Suprapubic skin (tissue), 4 donors: Measurements from ENCODE around the gene CSTPP1. TPM values are rescaled to one million over a fixed set of nuclear protein-coding genes. Genes with fewer than 3 reads are reported as not detected.

ENCODE experiments used
- DNase-seq, 2 donors: peaks; one replicate each; pipeline ENCODE4 v3.0.0-alpha.2; 2019; ENCODE audit warnings: low spot score in 2 of 2
- H3K27ac ChIP-seq: fragments of 200-600 bp; sonication (generic); one replicate; pipeline ENCODE4 v1.5.1; 2019
- H3K27me3 ChIP-seq: fragments of 200-600 bp; sonication (generic); one replicate; pipeline ENCODE4 v1.5.1; 2019
- H3K36me3 ChIP-seq: fragments of 200-600 bp; sonication (generic); one replicate; pipeline ENCODE4 v1.5.1; 2019
- H3K4me1 ChIP-seq: fragments of 200-600 bp; sonication (generic); one replicate; pipeline ENCODE4 v1.5.1; 2019
- H3K4me3 ChIP-seq: fragments of 200-600 bp; sonication (generic); one replicate; pipeline ENCODE4 v1.5.1; 2019; ENCODE audit warnings: mild to moderate bottlenecking
- H3K9me3 ChIP-seq: fragments of 200-600 bp; sonication (generic); one replicate; pipeline ENCODE4 v1.5.1; 2019
- EP300 ChIP-seq: sonication (generic); formaldehyde crosslinking; IDR thresholded peaks from one replicate; pipeline ENCODE4 v1.6.1; 2017; ENCODE audit warnings: antibody characterized with exemption
- POLR2A ChIP-seq, 2 donors: fragments of 450-650 bp; IDR thresholded peaks; one replicate each; pipeline ENCODE4 v1.6.1; 2017; ENCODE audit warnings: antibody characterized with exemption in 2 of 2, mild to moderate bottlenecking in 2 of 2, moderate library complexity in 2 of 2
- POLR2AphosphoS5 ChIP-seq, 3 donors: sonication (generic); formaldehyde crosslinking; IDR thresholded peaks; one replicate each; pipeline ENCODE4 v1.6.1; 2017; ENCODE audit warnings: antibody characterized with exemption in 3 of 3
- WGBS: methylation state at CpG from one replicate; pipeline ENCODE4 v1.1.5; 2018; 5-methylcytosine and 5-hydroxymethylcytosine counted together
- total RNA-seq, 4 donors: library from RNA; depleted of rRNA; stranded (reverse); fragments of >200 nt; gene quantifications; one replicate each; pipeline ENCODE4 v1.1.0, GENCODE V29; 2016
- TF ChIP-seq, protein P1 (sequence below), 2 donors: fragments of 200-600 bp in 1 of 2; fragments of 450-650 bp in 1 of 2; sonication (generic) in 1 of 2; IDR thresholded peaks; one replicate each; pipeline ENCODE4 v1.5.1; 2016 to 2019; ENCODE audit warnings: antibody characterized with exemption in 2 of 2, mild to moderate bottlenecking in 1 of 2, moderate library complexity in 1 of 2

CSTPP1 gene
- total RNA-seq, 4 donors from 2014 or later, result 34.9 to 117 (median 48.1) TPM

DNA sequence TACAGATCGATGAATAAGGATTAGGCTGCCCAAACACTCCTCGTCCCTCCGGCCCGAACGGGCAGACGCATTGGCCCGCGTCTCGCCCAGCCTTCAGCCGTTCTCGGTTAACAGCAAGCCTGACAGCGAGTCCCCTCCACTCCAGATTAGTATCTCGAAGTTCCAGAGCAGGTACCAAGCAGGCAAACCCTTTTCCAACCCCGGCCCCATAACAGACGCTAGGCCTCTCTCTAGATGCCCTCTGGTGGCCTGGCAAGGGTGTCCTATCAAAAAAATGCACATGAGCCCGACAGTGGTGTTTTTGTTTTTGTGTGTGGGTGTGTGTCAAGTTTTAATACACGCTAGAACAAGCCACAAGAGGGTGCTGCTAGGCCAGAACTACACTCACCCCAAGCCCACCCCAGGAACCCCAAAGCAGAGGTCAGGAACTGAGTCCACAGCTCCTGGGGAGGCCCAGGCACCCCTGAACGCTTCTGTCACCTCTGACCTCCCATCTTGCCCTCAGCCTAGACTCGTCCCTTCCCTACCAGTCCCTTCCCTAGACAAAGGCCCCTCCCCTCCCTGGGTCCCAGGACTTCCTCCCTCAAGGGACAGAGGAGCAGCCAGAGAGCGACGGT is 240.8 kb downstream of the CSTPP1 start:
- Histone ChIP-seq H3K4me1 (peaks cover 26% of the 10 kb centered on the region), H3K27ac (peak overlapping the region; percentile 99), H3K9me3 (no peaks in the 10 kb centered on the region), H3K4me3 (peak overlapping the region; percentile 97), H3K27me3 (no peaks in the 10 kb centered on the region), H3K36me3 (peaks cover 28% of the 10 kb centered on the region)
- WGBS, result 4% methylated on average over 5 of the region's 21 CpGs
- TF ChIP-seq POLR2A (IDR thresholded peaks at IDR 0.05) (no peak), POLR2AphosphoS5 (IDR thresholded peaks at IDR 0.05) (peak in 1 of 3 donors; percentile 14), EP300 (no peak)
- TF ChIP-seq, protein P1, sequence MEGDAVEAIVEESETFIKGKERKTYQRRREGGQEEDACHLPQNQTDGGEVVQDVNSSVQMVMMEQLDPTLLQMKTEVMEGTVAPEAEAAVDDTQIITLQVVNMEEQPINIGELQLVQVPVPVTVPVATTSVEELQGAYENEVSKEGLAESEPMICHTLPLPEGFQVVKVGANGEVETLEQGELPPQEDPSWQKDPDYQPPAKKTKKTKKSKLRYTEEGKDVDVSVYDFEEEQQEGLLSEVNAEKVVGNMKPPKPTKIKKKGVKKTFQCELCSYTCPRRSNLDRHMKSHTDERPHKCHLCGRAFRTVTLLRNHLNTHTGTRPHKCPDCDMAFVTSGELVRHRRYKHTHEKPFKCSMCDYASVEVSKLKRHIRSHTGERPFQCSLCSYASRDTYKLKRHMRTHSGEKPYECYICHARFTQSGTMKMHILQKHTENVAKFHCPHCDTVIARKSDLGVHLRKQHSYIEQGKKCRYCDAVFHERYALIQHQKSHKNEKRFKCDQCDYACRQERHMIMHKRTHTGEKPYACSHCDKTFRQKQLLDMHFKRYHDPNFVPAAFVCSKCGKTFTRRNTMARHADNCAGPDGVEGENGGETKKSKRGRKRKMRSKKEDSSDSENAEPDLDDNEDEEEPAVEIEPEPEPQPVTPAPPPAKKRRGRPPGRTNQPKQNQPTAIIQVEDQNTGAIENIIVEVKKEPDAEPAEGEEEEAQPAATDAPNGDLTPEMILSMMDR (IDR thresholded peaks at IDR 0.05), result peak; percentile 58 to 73
- peak in 1 of 2 donors; percentile 86 for DNase-seq

DNA sequence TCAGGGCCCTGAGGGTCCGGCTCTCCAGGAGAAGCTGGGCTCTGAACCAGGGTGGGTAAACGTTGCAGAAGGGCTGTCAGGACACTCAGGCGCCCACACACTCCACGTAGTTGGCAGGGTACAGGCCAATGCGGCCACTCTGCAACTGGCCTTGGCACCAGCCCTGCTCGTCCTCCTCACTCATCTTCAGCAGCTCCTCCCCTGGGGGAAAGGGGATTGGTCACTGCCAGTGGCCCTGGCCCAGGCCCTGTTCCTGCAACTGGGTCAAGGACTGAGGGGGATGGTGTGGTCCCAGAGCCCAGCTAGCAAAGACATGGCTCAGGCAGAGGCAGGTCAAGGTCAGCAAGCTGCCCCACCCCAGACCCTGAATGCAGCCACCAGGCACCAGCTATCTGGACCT is 241.3 kb downstream of the CSTPP1 start:
- DNase-seq, result peak in 1 of 2 donors; percentile 85
- Histone ChIP-seq H3K9me3 (no peaks in the 10 kb centered on the region), H3K4me3 (peak overlapping the region; percentile 97), H3K36me3 (peaks cover 23% of the 10 kb centered on the region), H3K27ac (peak overlapping the region; percentile 99), H3K4me1 (peaks cover 26% of the 10 kb centered on the region), H3K27me3 (no peaks in the 10 kb centered on the region)
- no peak for TF ChIP-seq POLR2A (IDR thresholded peaks at IDR 0.05)
- no peak for TF ChIP-seq EP300
- TF ChIP-seq, protein P1 (IDR thresholded peaks at IDR 0.05), result no peak
- no peak for TF ChIP-seq POLR2AphosphoS5 (IDR thresholded peaks at IDR 0.05)
- 43% methylated on average over 3 of the region's 6 CpGs for WGBS

DNA sequence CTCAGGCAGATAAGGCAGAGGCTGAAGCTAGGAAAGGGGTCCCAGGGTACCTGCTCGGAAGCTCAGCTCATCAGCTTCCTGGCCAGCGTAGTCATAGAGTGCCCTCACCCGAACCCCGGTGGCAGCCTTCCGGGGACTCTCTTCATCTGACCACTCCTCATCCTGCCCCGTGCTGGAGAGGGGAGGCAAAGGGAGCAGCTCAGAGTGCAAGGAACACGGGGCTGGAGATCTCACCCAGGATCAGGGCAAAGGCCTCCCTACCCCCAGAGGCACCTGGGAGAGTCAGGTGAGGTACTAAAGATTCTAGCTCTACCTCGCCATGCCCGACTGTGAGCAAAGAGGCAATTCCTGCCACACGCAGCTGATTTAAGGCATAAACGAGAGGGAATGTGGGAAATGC is 241.8 kb downstream of the CSTPP1 start:
- 84% methylated on average over 7 of the region's 11 CpGs for WGBS

DNA sequence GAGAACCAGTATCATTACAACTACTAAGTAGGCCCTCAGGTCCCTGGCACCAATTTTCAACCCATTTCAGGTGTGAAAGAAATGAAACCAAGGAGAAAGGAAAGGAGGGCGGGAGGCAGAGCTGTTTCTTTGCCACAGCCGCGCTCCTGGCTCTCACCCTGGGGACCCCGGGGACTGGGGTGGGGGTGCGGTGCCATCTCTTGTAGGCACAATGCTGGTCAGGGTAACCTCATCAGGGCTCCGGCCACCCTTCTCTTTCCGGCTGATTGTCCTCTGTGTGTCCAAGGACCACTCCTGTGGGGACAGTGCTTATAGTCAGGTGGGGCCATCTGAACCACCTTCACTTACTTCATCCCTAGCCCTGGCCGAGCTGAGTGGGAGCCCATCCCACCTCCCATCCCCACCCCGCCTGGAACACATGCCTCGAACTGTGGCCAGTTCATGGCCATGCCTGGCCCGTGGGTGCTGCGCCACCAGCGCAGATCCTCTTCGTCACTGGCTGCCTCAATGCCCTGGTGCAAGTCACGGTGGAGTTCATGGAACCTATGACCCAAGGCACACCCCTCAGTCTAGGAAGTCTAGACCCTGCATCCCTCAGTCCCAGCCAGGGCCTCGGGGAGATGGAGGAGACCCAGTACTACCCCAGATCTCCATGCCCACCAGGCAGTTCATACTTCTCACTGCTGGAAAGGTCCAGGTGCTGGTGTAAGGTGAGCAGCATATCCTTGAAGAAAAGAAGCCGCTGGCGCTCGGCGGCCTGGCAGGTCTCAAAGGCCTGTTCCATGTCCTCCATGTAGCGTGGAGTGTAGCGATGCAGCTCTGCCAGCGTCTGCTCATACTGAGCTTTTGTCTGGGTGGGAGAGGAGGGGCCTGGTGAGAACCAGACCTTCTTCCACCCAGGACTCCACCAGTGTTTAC is 242.4 kb downstream of the CSTPP1 start:
- no peak for DNase-seq
- Histone ChIP-seq H3K4me3 (no peak overlapping the region), H3K27me3 (no peaks in the 10 kb centered on the region), H3K36me3 (peaks cover 11% of the 10 kb centered on the region), H3K9me3 (no peaks in the 10 kb centered on the region), H3K27ac (no peak overlapping the region), H3K4me1 (peaks cover 26% of the 10 kb centered on the region)
- 92% methylated on average over 21 of the region's 23 CpGs for WGBS
- TF ChIP-seq, protein P1 (IDR thresholded peaks at IDR 0.05), result no peak
- TF ChIP-seq POLR2AphosphoS5 (IDR thresholded peaks at IDR 0.05) (no peak), POLR2A (IDR thresholded peaks at IDR 0.05) (no peak), EP300 (no peak)

More for the DNA sequence above, 241.8 kb downstream of the CSTPP1 start:
- DNase-seq, result no peak
- TF ChIP-seq POLR2A (IDR thresholded peaks at IDR 0.05) (no peak), POLR2AphosphoS5 (IDR thresholded peaks at IDR 0.05) (no peak), EP300 (no peak)
- TF ChIP-seq, protein P1 (IDR thresholded peaks at IDR 0.05), result no peak
- Histone ChIP-seq H3K4me1 (peaks cover 25% of the 10 kb centered on the region), H3K27ac (peak overlapping the region; percentile 99), H3K4me3 (no peak overlapping the region), H3K9me3 (no peaks in the 10 kb centered on the region), H3K27me3 (no peaks in the 10 kb centered on the region), H3K36me3 (peaks cover 18% of the 10 kb centered on the region)

DNA sequence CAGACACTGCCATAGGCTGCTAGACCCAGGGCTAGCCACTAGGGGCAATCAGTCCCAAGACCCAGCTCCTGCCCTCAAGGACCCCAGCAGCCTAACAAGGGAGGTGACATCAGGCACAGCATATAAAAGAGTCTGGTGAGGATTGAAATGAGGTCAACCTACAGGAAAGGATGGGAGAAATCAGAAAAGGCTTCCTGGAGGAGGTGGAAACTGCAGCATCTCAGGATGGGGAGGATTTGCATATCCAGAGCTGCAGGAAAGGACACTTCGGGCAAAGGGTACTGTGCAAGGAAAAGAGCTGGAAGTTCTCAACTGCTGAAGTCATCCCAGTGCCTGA is 243.1 kb downstream of the CSTPP1 start:
- H3K9me3 ChIP-seq, result no peaks in the 10 kb centered on the region
- 72% methylated on average over 1 of the region's 1 CpG for WGBS
- H3K36me3 ChIP-seq, result peaks cover 8% of the 10 kb centered on the region
- H3K4me1 ChIP-seq, result peaks cover 32% of the 10 kb centered on the region
- H3K27ac ChIP-seq, result no peak overlapping the region
- DNase-seq, result no peak
- H3K4me3 ChIP-seq, result no peak overlapping the region
- no peaks in the 10 kb centered on the region for H3K27me3 ChIP-seq
- no peak for TF ChIP-seq POLR2A (IDR thresholded peaks at IDR 0.05)
- TF ChIP-seq, protein P1 (IDR thresholded peaks at IDR 0.05), result peak in 1 of 2 donors; percentile 33
